K562 (cell line): ENCODE results near the gene ZNF775. TPM values are rescaled to one million over a fixed set of nuclear protein-coding genes. Genes with fewer than 3 reads are reported as not detected.

Experiments used
- ATAC-seq: fragments of 200-7000 bp; cut with Tn5 transposase; 3 replicates; pipeline ENCODE4 v1.9.1; 2020; ENCODE audit warnings: moderate library complexity
- BruUV-seq: library from RNA; stranded (reverse); fragments of 400-500 nt; replicated peaks from 2 replicates; lab custom pipeline; 2021; lab: Mats Ljungman, UMichigan
- CTCF ChIA-PET: fragments of 300-600 bp; formaldehyde crosslinking; extraction: SDS; loops from one replicate; lab custom pipeline; 2021; ENCODE audit warnings: low intra/inter-chr PET ratio; lab: Yijun Ruan, JAX
- POLR2A ChIA-PET: fragments of 300-600, 350-650 bp; sonication (Branson Sonifier 250); formaldehyde crosslinking; extraction: SDS; loops from one replicate; lab custom pipeline; 2021; ENCODE audit warnings: antibody characterized with exemption, inconsistent platforms; lab: Yijun Ruan, JAX
- DNase-seq, 4 experiments: peaks; one replicate each; pipeline versions ENCODE4 v3.0.0 to v3.0.0-alpha.2; 2011 to 2018; ENCODE audit warnings: low spot score in 3 of 4, mixed read lengths in 3 of 4; ENCODE audit errors: extremely low read depth in 1 of 4
- FAIRE-seq: peaks from 2 replicates; lab custom pipeline; 2011; peaks lifted over from hg19 to GRCh38; lab: Jason Lieb, UNC
- H2AFZ ChIP-seq: 2 replicates; pipeline ENCODE4 v1.6.0; 2011; ENCODE audit warnings: low read depth, low read length, control low read depth, inconsistent platforms
- H3K27ac ChIP-seq: fragments of 200-600 bp; 3 replicates; pipeline ENCODE4 v1.8.0; 2011; ENCODE audit warnings: low read depth, mild to moderate bottlenecking, control low read depth, inconsistent platforms, low read length, moderate library complexity, mixed read lengths; ENCODE audit errors: extremely low read depth
- H3K27me3 ChIP-seq, 2 experiments: fragments of 300-600 bp in 1 of 2; 2 replicates in 1 of 2; 3 replicates in 1 of 2; pipeline versions ENCODE4 v1.6.0 to v1.8.0; 2011; ENCODE audit warnings: inconsistent platforms in 2 of 2, low read length in 2 of 2, mild to moderate bottlenecking in 1 of 2, mixed read lengths in 1 of 2, moderate library complexity in 1 of 2; ENCODE audit not compliant: control insufficient read depth in 2 of 2, insufficient read depth in 2 of 2
- H3K36me3 ChIP-seq: fragments of 300-600 bp; 3 replicates; pipeline ENCODE4 v1.8.0; 2011; ENCODE audit warnings: mild to moderate bottlenecking, low read length, inconsistent platforms; ENCODE audit not compliant: control insufficient read depth, insufficient read depth
- H3K4me1 ChIP-seq, 2 experiments: fragments of 200-600 bp in 1 of 2; replicated peaks in 1 of 2; 2 replicates in 1 of 2; 3 replicates in 1 of 2; pipeline versions ENCODE4 v1.5.1 to v1.8.0; 2011; ENCODE audit warnings: inconsistent platforms in 2 of 2, low read length in 2 of 2, mild to moderate bottlenecking in 1 of 2, mixed read lengths in 1 of 2, moderate library complexity in 1 of 2; ENCODE audit not compliant: control insufficient read depth in 2 of 2, insufficient read depth in 2 of 2
- H3K4me2 ChIP-seq: 2 replicates; pipeline ENCODE4 v1.6.1; 2011; ENCODE audit warnings: low read length, control low read depth, inconsistent platforms, mixed read lengths; ENCODE audit not compliant: insufficient read depth
- H3K4me3 ChIP-seq: fragments of 200-600 bp; sonication (generic), shearing (Covaris generic); 2 replicates; pipeline ENCODE4 v1.5.1; 2016; ENCODE audit warnings: control low read depth, inconsistent platforms
- H3K79me2 ChIP-seq: fragments of 200-600 bp; 3 replicates; pipeline ENCODE4 v1.8.0; 2011; ENCODE audit warnings: low read length, inconsistent platforms; ENCODE audit not compliant: control insufficient read depth, insufficient read depth
- H3K9ac ChIP-seq, 2 experiments: 2 replicates each; pipeline versions ENCODE4 v1.6.0 to v1.6.1; 2011; ENCODE audit warnings: low read depth in 2 of 2, low read length in 2 of 2, control low read depth in 1 of 2, inconsistent platforms in 1 of 2, mild to moderate bottlenecking in 1 of 2, mixed read lengths in 1 of 2; ENCODE audit not compliant: insufficient read depth in 1 of 2
- H3K9me1 ChIP-seq: one replicate; pipeline ENCODE4 v1.6.0; 2011; ENCODE audit warnings: inconsistent platforms, mild to moderate bottlenecking, low read length, moderate library complexity; ENCODE audit not compliant: control insufficient read depth, insufficient read depth
- H3K9me3 ChIP-seq: replicated peaks from 2 replicates; pipeline ENCODE4 v1.5.1; 2011; ENCODE audit warnings: low read depth, low read length, inconsistent platforms; ENCODE audit not compliant: control insufficient read depth, insufficient read depth
- H4K20me1 ChIP-seq: replicated peaks from 2 replicates; pipeline ENCODE4 v1.6.1; 2011; ENCODE audit warnings: low read length, inconsistent platforms, mixed read lengths; ENCODE audit not compliant: control insufficient read depth, insufficient read depth
- FOXK1 ChIP-seq: sonication (generic); formaldehyde crosslinking; IDR thresholded peaks from 2 replicates; pipeline ENCODE4 v1.8.0; 2022; ENCODE audit warnings: missing genetic modification reagents, mild to moderate bottlenecking, borderline replicate concordance
- GTF3C2 ChIP-seq: IDR thresholded peaks from 3 replicates; pipeline ENCODE4 v1.6.1; 2011; ENCODE audit warnings: borderline replicate concordance, mild to moderate bottlenecking, moderate library complexity; ENCODE audit not compliant: insufficient read length; ENCODE audit errors: extremely low read depth
- HMGN3 ChIP-seq: IDR thresholded peaks from 2 replicates; pipeline ENCODE4 v1.6.1; 2011; ENCODE audit warnings: borderline replicate concordance, low read depth, mild to moderate bottlenecking, mixed read lengths, low read length; ENCODE audit not compliant: insufficient read length; ENCODE audit errors: extremely low read depth
- NFIX ChIP-seq: fragments of 250-450 bp; sonication (Bioruptor Pico); IDR thresholded peaks from 2 replicates; pipeline ENCODE4 v1.4.0; 2020; ENCODE audit warnings: low read depth, mild to moderate bottlenecking, moderate library complexity
- NUFIP1 ChIP-seq: fragments of 450-650 bp; IDR thresholded peaks from 2 replicates; pipeline ENCODE4 v1.6.1; 2018; ENCODE audit not compliant: partially characterized antibody
- POLR2G ChIP-seq: fragments of 200-400 bp; formaldehyde crosslinking; IDR thresholded peaks from 2 replicates; pipeline ENCODE4 v1.6.1; 2017; ENCODE audit warnings: low read depth, mild to moderate bottlenecking, antibody characterized with exemption, low read length, moderate library complexity
- ZBTB33 ChIP-seq: sonication (generic); formaldehyde crosslinking; IDR thresholded peaks from 2 replicates; pipeline ENCODE4 v1.8.1; 2023; ENCODE audit warnings: mild to moderate bottlenecking, missing genetic modification reagents
- ZNF778 ChIP-seq: fragments of 450-650 bp; formaldehyde crosslinking; IDR thresholded peaks from 2 replicates; pipeline ENCODE4 v1.4.0; 2020; ENCODE audit warnings: mild to moderate bottlenecking, moderate library complexity
- WGBS: fragments of 100-300 bp; shearing (Covaris generic); methylation state at CpG from one replicate; pipeline ENCODE4 v1.1.6; 2016; ENCODE audit warnings: low coverage, mixed read lengths; ENCODE audit not compliant: insufficient coverage; ENCODE audit errors: missing lambda C conversion rate; 5-methylcytosine and 5-hydroxymethylcytosine counted together
- in situ Hi-C: fragments of 300-500 bp; cut with MboI; formaldehyde crosslinking; loops from 4 replicates; pipeline ENCODE4 v1.15.0; 2018; ENCODE audit warnings: inconsistent platforms, mixed read lengths
- intact Hi-C: fragments of 100-400 bp; cut with micrococcal nuclease; formaldehyde crosslinking; loops from 2 replicates; pipeline ENCODE4 v1.14.2; 2022
- polyA plus RNA-seq, 8 experiments: library from polyadenylated mRNA; depleted of rRNA in 4 of 8; stranded (reverse) in 5 of 8; unstranded in 3 of 8; fragments of >200 nt; fragmentation: Nextera tagmentation in 2 of 8; fragmentation: Illumina TruSeq in 1 of 8; extraction: Ambion mirVana in 2 of 8; extraction: Trizol in 1 of 8; gene quantifications; 2 replicates each; pipeline versions ENCODE4 v1.2.1 to v1.2.3, GENCODE V29; 2011 to 2014; ENCODE audit warnings: inconsistent platforms in 1 of 8, missing spikeins in 1 of 8
- total RNA-seq, 7 experiments: library from RNA; depleted of rRNA in 6 of 7; stranded (reverse); fragments of >200 nt in 6 of 7; fragmentation: Illumina TruSeq in 2 of 7; extraction: Trizol in 2 of 7; gene quantifications; 2 replicates each; pipeline versions ENCODE4 v1.2.1 to v1.2.3, GENCODE V29; 2011 to 2021; ENCODE audit warnings: low replicate concordance in 1 of 7
- TF ChIP-seq, protein P1 (sequence below): sonication (generic); formaldehyde crosslinking; IDR thresholded peaks from 2 replicates; pipeline ENCODE4 v1.9.0; 2022; ENCODE audit warnings: mild to moderate bottlenecking, missing genetic modification reagents

The ZNF775 gene
- total and polyA plus RNA-seq, 9 of the 15 experiments (the other 6 are each of a cell fraction or from before 2014, with no cell fraction given): 0.04 to 18.7 (median 4.9) TPM

DNA sequence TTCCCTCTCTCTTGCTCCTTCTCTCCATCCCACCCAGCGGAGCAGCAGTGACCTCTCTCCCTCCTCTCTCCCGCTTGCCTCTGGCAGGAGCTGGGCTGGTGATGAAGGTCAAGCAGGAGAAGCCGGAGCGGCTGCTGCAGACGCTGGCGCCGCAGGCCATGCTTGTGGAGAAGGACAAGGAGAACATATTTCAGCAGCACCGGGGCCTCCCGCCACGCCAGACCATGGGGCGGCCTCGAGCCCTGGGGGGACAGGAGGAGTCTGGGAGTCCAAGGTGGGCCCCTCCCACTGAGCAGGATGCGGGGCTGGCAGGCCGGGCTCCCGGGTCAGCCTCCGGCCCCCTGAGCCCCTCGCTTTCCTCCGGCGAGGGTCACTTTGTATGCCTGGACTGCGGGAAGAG lies 17.3 kb downstream of the ZNF775 start:
- no peak overlapping the region for H3K9ac ChIP-seq
- FAIRE-seq (no peak), ATAC-seq (no peak), DNase-seq (no peak)
- WGBS: 93% methylated on average over 20 of the region's 20 CpGs
- ChIA-PET POLR2A (interaction anchor here (0.6 to 1.4 kb wide), 2 partner anchors 8 to 28 kb away, joined by 3 to 4 read pairs; partner anchors contain the start of gene REPIN1), CTCF (no interaction called here)
- in situ Hi-C loops: no loop called here
- H3K27ac ChIP-seq: no peak overlapping the region
- TF ChIP-seq, protein P1, sequence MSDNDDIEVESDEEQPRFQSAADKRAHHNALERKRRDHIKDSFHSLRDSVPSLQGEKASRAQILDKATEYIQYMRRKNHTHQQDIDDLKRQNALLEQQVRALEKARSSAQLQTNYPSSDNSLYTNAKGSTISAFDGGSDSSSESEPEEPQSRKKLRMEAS (CRISPR knock-in tag): 0 out of 2 replicates have a peak, but pooled peaks have one; percentile 16
- no peak for TF ChIP-seq NUFIP1
- 0 out of 2 replicates have a peak, but pooled peaks have one; percentile 3 for TF ChIP-seq POLR2G
- peaks cover 25 to 34% of the 10 kb centered on the region in 2 experiments for H3K4me1 ChIP-seq
- BruUV-seq: no TSS peak
- no peaks in the 10 kb centered on the region; the same call in 2 of the 3 replicates for H3K79me2 ChIP-seq
- H3K9me3 ChIP-seq: no peaks in the 10 kb centered on the region
- peaks cover 38% of the 10 kb centered on the region for H3K36me3 ChIP-seq
- no peaks in the 10 kb centered on the region for H4K20me1 ChIP-seq
- intact Hi-C loops: no loop called here
- no peak overlapping the region for H3K4me3 ChIP-seq
- H3K4me2 ChIP-seq: no peak overlapping the region
- peaks cover 8% of the 10 kb centered on the region for H3K9me1 ChIP-seq
- H3K27me3 ChIP-seq: no peaks in the 10 kb centered on the region
- no peak overlapping the region for H2AFZ ChIP-seq

- 98% methylated on average over 42 of the region's 48 CpGs for WGBS
- FAIRE-seq: no peak
- Histone ChIP-seq H3K4me3 (no peak overlapping the region), H4K20me1 (no peaks in the 10 kb centered on the region), H3K27ac (no peak overlapping the region), H3K36me3 (peaks cover 38% of the 10 kb centered on the region), H3K4me2 (no peak overlapping the region), H3K9ac (no peak overlapping the region), H3K9me1 (peaks cover 8% of the 10 kb centered on the region), H3K4me1 (peaks cover 28 to 34% of the 10 kb centered on the region in 2 experiments), H3K9me3 (no peaks in the 10 kb centered on the region), H3K79me2 (no peaks in the 10 kb centered on the region; the same call in 2 of the 3 replicates), H3K27me3 (no peaks in the 10 kb centered on the region), H2AFZ (no peak overlapping the region)
- no TSS peak for BruUV-seq
- intact Hi-C loops (no loop called here), in situ Hi-C loops (no loop called here)
- DNase-seq: no peak
- ChIA-PET POLR2A (interaction anchor here (0.6 to 1.4 kb wide), 2 partner anchors 9 to 28 kb away, joined by 3 to 4 read pairs; partner anchors contain the start of gene REPIN1), CTCF (no interaction called here)
- no peak for ATAC-seq
- TF ChIP-seq HMGN3 (peak; percentile 20), POLR2G (0 out of 2 replicates have a peak, but pooled peaks have one; percentile 2), ZBTB33 (CRISPR knock-in tag) (0 out of 2 replicates have a peak, but pooled peaks have one; percentile 42), ZNF778 (CRISPR knock-in tag) (no peak), FOXK1 (no peak), GTF3C2 (no peak), NFIX (CRISPR knock-in tag) (no peak)
Measured at GRCh38 chr7:150396851-150397260, 17.7 kb downstream of the ZNF775 start.
